Renal cortex interstitium (tissue), 15 donors: ENCODE results near the gene ZNF654. TPM values are rescaled to one million over a fixed set of nuclear protein-coding genes. Genes with fewer than 3 reads are reported as not detected.
A peak's percentile ranks its signal among the peaks of the same experiment; 100 is the strongest.
"Not testable (repeated sequence)": the region's sequence is repeated elsewhere in the genome, so short reads cannot be mapped to it uniquely, and the experiment has no call there.

ENCODE experiments used
- DNase-seq, 11 donors: peaks; one replicate each; pipeline ENCODE4 v3.0.0-alpha.2; 2013; ENCODE audit warnings: low read depth in 9 of 11, low spot score in 4 of 11; ENCODE audit errors: extremely low read depth in 1 of 11
- long read RNA-seq, 16 experiments: transcript quantifications; one replicate each; lab custom pipeline, GENCODE V29; 2026
- polyA plus RNA-seq, 3 donors: library from polyadenylated mRNA; unstranded; fragments of 120-200 nt; gene quantifications; one replicate each; pipeline ENCODE4 v1.2.1, GENCODE V29; 2013; ENCODE audit not compliant: insufficient read length in 3 of 3

ZNF654 gene
- polyA plus RNA-seq, result 10 to 100 TPM; 19.4 to 25.1 (median 22.2) TPM
- long read RNA-seq, donor 1, full-length matches to known transcripts, result 4 of 4 reads
- long read RNA-seq, donor 1, partial matches to known transcripts, result 0 of 4 reads
- long read RNA-seq, donor 1, other reads (novel, unspliced or antisense), result 0 of 4 reads
- long read RNA-seq, donor 2, result 0 reads
- long read RNA-seq, donor 3, full-length matches to known transcripts, result 4 of 14 reads
- long read RNA-seq, donor 3, partial matches to known transcripts, result 10 of 14 reads
- long read RNA-seq, donor 3, other reads (novel, unspliced or antisense), result 0 of 14 reads
- long read RNA-seq, donor 4, full-length matches to known transcripts, result 3 of 3 reads
- long read RNA-seq, donor 4, partial matches to known transcripts, result 0 of 3 reads
- long read RNA-seq, donor 4, other reads (novel, unspliced or antisense), result 0 of 3 reads
- long read RNA-seq, donor 5, result 0 reads
- long read RNA-seq, donor 6, full-length matches to known transcripts, result 5 of 5 reads
- long read RNA-seq, donor 6, partial matches to known transcripts, result 0 of 5 reads
- long read RNA-seq, donor 6, other reads (novel, unspliced or antisense), result 0 of 5 reads
- long read RNA-seq, donor 7, full-length matches to known transcripts, result 3 of 17 reads
- long read RNA-seq, donor 7, partial matches to known transcripts, result 14 of 17 reads
- long read RNA-seq, donor 7, other reads (novel, unspliced or antisense), result 0 of 17 reads
- long read RNA-seq, donor 8, full-length matches to known transcripts, result 7 of 7 reads
- long read RNA-seq, donor 8, partial matches to known transcripts, result 0 of 7 reads
- long read RNA-seq, donor 8, other reads (novel, unspliced or antisense), result 0 of 7 reads
- long read RNA-seq, donor 9, full-length matches to known transcripts, result 2 of 8 reads
- long read RNA-seq, donor 9, partial matches to known transcripts, result 6 of 8 reads
- long read RNA-seq, donor 9, other reads (novel, unspliced or antisense), result 0 of 8 reads
- long read RNA-seq, donor 10, full-length matches to known transcripts, result 3 of 3 reads
- long read RNA-seq, donor 10, partial matches to known transcripts, result 0 of 3 reads
- long read RNA-seq, donor 10, other reads (novel, unspliced or antisense), result 0 of 3 reads
- long read RNA-seq, donor 11, full-length matches to known transcripts, result 1 of 1 reads
- long read RNA-seq, donor 11, partial matches to known transcripts, result 0 of 1 reads
- long read RNA-seq, donor 11, other reads (novel, unspliced or antisense), result 0 of 1 reads
- long read RNA-seq, donor 12, full-length matches to known transcripts, result 1 of 1 reads
- long read RNA-seq, donor 12, partial matches to known transcripts, result 0 of 1 reads
- long read RNA-seq, donor 12, other reads (novel, unspliced or antisense), result 0 of 1 reads
- long read RNA-seq, donor 13, full-length matches to known transcripts, result 3 of 3 reads
- long read RNA-seq, donor 13, partial matches to known transcripts, result 0 of 3 reads
- long read RNA-seq, donor 13, other reads (novel, unspliced or antisense), result 0 of 3 reads
- long read RNA-seq, donor 14, full-length matches to known transcripts, result 1 of 1 reads
- long read RNA-seq, donor 14, partial matches to known transcripts, result 0 of 1 reads
- long read RNA-seq, donor 14, other reads (novel, unspliced or antisense), result 0 of 1 reads
- long read RNA-seq, donor 15, result 0 reads
- long read RNA-seq, donor 16, full-length matches to known transcripts, result 4 of 11 reads
- long read RNA-seq, donor 16, partial matches to known transcripts, result 7 of 11 reads
- long read RNA-seq, donor 16, other reads (novel, unspliced or antisense), result 0 of 11 reads

DNA sequence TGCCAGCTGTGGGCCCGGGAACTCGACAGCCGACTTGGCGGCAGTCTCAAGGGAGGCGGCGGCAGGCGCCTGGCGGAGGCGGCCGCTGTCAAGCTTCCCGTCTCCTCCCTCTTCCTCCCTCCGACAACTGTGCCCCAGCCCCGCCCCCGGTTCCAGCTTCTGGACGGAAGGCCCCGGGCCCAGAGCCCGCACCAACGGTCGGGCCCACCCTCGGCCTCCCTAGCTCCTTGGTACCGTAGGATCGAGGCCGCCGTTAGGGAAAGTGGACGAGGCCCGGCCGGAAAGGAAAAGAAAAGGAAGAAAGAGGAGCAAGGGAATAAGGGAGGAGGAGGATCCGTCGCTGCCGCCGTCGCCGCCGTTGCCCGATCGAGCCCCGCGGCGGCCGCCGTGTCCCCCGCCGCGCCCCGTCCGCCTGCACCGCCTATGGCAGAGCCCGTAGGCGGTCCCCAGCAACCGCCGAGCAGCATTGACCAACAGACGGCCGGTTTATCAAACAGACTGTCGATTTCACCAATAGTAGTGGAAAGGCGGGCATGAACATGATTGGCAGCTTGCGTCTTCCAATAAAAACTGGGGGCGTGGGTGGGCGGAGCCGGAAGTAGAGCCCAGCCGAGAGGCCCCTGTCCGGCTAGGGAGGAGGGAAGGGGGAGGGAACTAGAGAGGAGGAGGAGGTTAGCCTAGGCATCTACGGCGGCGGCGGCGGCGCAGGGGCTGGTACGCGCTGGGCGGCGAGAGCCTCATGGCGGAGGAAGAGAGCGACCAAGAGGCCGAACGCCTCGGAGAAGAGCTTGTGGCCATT is at the start of gene ZNF654, which contains the start of gene CGGBP1:
TSS of gene ZNF654 (plus strand) at position 675 of the 799 bp plus-strand sequence. CDS start at position 740, 65 bp downstream.
TSS of gene CGGBP1 (minus strand) at position 425 of the 799 bp plus-strand sequence. CDS start 3,029 bp downstream, outside the sequence.
- peak; percentile 95 to 99 (median 98) for DNase-seq

DNA sequence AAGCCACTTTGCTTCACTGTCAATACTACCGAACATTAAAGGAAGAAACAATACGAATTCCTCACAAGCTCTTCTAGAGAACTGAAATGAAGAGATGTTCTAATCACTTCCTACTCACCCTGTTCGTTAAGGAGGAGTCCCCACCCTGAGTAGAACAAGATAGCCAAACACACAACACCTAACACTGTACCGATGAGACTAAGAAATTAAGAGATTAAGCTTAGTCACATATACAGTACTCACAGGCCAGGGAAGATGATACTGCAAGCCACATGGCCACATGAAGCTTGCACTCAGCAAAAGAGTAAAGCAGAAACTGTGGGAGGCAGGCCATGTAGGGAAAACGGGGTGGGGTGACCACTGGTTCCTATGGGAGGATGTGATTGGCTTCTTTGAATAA is 48.2 kb upstream of the ZNF654 start:
- no peak for DNase-seq

DNA sequence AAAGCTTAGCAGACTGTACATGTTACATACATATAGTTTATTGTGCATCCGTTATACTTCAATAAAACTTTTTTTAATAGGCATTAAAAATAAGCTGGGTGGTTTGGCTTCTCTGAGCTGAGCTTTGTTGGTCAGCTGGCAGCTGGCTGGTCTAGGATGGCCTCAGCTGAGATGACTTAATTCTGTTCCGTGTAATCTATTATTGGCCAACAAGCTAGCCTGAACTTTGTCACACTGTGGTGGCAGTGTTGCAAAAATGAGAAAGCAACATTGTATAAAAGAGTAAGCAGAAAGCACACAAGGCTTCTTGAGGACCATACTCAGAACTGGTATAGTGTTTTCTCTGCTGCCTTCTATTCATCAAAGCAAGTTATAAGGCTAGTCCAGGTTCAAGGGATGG is 45.5 kb upstream of the ZNF654 start:
- DNase-seq, result no peak

DNA sequence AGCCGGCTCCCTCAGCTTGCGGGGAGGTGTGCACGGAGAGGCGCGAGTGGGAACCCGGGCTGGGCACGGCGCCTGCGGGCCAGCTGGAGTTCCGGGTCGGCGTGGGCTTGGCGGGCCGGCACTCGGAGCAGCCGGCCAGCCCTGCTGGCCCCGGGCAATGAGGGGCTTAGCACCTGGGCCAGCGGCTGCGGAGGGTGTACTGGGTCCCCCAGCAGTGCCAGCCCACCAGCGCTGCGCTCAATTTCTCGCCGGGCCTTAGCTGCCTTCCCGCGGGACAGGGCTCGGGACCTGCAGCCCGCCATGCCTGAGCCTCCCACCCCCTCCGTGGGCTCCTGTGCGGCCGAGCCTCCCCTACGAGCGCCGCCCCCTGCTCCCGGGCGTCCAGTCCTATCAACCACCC is 43.4 kb upstream of the ZNF654 start:
- DNase-seq, result not testable (repeated sequence)

DNA sequence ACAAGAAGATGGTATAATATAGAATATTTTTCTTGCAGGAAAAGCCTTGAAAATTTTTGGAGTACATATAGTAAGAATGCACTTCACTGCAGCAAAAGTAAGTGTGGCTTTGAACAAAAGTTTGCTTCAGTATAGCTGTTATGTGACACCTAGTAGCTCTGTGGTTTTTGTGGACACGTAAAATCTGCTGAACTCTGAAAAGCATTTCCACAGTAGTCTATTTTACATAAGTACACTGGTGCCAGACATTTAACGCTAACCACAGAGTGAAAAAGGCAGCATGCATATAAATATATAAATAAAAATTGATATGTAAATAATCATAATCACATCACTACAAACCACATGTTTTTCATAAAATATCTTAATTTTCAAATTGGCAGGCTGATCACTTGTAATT is 40.0 kb upstream of the ZNF654 start:
- no peak for DNase-seq

DNA sequence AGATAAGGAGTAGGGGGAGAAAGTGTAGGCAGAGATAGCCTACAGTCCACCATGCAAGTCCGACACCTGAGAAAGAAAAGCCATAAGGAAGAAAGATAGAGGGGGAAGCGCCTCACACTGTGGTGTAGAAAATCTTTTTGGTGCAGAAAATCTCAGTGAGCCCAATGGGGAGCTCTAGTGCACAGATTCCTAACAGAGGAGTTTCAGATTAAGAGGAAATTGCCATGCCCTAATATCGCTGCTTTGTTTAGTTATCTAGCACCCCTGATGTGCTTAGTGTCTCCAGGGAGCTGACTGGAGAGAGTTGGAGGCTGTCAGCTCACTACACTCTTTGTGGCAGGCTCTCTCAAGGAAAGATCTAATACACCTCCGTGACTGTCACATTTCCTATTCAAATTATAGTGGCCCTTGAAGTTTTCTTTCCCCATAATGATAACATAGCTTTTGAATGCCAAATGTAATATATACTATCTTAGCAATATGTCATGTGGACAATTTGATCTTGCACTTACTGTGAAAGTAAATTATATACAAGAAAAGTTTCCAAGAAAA is 34.0 kb upstream of the ZNF654 start:
- no peak for DNase-seq

DNA sequence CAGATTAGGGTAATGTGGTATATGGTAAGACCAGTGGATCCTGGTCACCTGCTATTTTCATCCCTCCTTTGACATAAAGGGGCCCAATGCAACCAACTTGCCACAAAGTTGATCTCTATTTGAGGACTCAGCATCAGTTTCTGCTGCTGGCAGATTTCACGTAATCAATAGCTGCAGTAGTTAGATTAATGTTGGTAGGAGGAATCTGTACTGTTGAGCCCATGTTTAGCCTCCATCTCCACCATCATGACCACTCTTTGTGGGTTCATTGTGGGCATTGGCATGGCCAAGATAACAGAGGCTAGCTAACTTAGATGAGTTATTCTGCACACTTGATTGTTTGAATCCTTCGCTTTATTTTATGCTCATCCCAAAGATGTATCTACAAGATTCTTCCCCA is 30.2 kb upstream of the ZNF654 start:
- no peak for DNase-seq

DNA sequence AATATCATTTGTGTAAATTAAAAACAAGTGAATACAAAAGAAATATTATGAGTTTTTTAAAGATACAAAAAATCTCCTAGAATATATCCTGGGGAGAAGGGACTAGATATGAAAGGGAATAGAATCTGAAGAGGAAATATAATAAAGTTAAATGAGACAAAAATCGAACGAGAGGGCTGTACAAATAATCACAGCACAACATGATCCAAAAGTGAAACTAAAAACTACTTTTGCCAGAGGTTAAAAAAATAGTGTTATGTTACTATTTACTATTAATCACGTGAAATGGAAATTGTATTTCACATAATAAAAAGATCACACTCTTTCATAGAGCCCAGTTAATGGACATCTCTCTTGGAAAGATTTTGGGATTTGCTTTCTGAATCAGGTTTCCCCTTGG is 28.8 kb upstream of the ZNF654 start:
- DNase-seq, result no peak

DNA sequence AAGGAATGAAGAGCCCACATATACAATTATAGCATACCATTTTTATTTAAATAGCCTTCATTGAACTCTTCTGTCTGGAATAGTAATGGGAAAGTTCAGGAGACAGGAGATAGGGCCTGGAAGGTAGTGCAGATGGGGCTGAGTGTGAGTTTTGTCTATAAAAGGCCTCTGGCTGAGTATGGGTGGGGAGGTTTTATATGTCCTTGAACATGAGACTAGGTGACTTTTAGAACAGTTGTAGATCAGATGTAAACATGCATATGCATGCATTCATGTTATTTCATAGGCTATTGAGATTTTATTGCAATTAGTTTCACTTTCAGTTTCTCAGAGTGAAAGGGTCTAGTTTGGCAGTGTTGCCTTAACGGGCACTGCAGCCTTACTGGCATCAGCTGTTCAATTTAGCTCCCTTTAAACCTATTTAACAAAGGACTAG is 27.4 kb upstream of the ZNF654 start:
- DNase-seq, result peak in 8 of 11 donors; percentile 3 to 13 (median 6)

DNA sequence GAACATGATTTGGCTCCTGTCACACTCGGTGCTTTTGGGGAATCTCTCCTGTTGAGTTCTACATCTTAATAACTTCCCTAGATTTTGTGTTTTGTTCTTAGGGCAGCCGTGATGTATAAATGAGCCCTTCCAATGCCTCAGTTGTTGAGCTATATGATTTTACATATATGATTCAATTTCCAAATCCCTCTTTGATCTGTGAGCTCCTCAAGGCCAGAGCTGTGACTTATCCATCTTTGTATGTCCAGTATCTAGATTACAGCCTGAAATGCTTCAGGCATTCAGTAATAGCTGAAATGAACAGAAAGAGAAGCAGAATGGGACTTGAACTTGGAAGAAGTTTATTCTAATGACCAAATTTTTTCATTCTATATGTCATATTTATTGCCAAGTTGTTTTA is 26.8 kb upstream of the ZNF654 start:
- DNase-seq, result no peak

DNA sequence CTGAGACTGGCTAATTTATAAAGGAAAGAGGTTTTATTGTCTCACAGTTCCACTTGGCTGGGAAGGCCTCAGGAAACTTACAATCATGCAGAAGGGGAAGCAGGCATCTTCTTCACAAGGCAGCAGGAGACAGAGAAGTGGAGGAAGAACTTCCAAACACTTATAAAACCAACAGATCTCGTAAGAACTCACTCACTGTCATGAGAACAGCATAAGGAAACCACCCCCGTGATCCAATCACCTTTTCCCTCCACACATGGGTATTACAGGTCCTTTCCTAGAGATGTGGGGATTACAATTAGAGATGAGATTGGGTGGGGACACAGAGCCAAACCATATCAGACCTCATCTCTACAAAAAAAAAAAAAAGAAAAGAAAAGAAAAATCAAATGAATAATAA is 26.0 kb upstream of the ZNF654 start:
- no peak for DNase-seq

DNA sequence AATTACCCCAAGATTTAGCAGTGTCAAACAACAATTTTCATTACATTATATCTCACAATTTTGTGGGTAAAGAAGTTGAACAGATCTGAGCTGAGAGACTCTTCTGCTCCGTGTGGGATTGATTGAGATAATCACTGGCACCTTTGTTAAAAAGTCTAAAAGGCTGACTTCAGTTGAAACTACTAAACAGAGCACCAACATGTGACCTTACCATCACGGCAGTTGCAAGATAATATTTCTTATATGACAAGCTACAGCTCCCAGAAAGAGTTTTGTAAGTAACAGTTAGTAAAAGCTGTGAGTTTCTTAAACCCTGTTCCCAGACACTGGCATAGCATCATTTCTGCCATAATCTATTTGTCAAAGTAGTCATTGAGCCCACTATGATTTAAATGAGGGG is 25.2 kb upstream of the ZNF654 start:
- no peak for DNase-seq

DNA sequence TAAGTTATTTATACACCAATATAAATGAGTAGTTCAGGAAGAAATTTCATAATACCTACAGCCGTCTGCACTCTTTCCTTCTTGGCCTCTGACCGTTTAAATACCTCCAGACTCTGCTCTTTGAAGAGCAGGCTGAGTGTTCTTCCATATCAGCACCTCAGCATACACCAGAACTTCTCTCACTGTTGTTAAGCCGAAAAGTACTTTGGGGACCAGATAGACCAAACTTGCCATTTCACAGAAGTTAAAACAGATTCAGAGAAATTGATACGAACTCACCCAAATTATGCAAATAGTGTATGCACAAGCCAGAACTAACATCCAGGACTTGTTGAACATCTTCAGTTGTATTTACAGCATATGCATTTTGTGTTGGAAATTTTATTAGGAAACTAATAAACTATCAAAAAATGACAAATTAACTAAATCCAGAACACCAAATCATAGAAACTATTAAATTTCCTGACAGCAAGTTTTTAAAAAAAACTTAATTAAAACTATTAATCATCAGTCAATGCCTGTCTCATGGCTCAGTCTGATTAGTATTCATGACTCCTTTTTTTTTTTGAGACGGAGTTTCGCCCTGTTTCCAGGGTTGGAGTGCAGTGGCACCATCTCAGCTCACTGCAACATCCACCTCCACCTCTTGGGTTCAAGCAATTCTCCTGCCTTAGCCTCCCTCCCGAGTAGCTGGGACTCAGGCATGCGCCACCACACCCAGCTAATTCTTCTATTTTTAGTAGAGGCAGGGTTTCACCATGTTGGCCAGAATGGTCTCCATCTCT is 24.4 kb upstream of the ZNF654 start:
- DNase-seq, result no peak

DNA sequence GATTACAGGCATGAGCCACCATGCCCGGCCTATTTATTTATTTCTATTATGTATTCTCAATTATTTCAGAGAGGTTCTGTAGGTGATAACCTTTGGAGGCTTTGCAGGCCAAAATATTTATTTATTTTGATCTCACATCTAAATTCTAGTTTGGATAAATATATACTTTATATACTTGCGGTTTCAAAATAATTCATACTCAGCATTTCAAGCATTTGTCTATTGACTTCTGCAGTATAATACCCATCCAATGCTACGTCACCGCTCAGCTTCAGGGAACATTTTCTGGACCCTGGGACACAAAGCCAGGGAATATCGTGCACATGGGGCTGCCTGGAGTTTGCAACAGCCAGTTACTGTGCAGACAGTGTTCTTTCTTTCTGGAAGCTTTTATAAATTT is 22.8 kb upstream of the ZNF654 start:
- no peak for DNase-seq

DNA sequence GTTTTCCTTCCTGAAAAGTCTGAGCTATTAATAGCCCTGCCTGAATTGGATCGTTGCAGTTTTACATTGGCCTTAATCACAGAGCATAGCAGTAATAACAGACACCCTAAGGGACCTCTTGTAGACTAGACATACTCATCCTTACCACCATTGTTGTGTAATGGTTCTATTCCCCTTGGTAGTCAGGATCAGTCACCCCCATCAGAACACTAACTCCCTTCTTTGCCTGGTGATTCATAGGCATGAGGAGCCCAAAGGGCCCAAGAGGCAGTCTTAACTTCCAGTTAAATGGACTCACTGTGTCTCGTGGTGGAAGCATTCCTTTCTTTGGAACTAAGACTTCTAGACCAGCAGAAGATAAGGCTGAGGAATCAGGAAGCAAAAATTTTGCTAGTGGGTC is 20.5 kb upstream of the ZNF654 start:
- DNase-seq, result no peak

DNA sequence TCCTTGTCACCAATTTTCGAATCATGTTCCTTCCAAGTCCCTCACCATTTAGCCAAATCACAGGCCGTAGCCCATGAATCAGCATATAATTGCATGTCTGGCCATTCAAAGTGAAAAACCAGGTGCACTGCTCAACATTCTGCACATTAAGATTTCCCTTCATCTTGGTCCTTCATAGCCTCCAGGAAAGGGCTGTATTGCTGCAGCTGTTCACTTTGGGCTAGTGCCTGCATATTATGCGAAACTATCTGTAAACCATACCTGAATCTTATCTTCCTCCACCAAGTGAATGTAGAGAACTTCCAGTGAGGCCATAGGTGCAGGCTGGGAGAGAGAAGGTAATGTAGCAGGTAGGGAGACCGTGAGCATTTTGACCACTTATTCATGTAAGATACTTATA is 18.5 kb upstream of the ZNF654 start:
- DNase-seq, result no peak
